HG03521 (cell line): ENCODE results near the gene DRAP1.
"Not testable (repeated sequence)": the region's sequence is repeated elsewhere in the genome, so short reads cannot be mapped to it uniquely, and the experiment has no call there.

ENCODE experiments used
- ATAC-seq: cut with Tn5 transposase; IDR thresholded peaks from one replicate; pipeline ENCODE4 v1.9.1; 2021; ENCODE audit warnings: mild to moderate bottlenecking, moderate library complexity; ENCODE audit not compliant: unreplicated experiment

Gene DRAP1

GRCh38 chr11:65886826-65887722 is 32.2 kb upstream of the DRAP1 start:
- no peak for ATAC-seq

GRCh38 chr11:65887723-65888162 is 31.5 kb upstream of the DRAP1 start:
- ATAC-seq = no peak

GRCh38 chr11:65888163-65888814 is 30.9 kb upstream of the DRAP1 start, which contains the start of gene FIBP:
TSS of gene FIBP (minus strand) at chr11:65888471. CDS start at chr11:65888418, 53 bp downstream.
- peak; percentile 51 for ATAC-seq

- ATAC-seq = peak; percentile 53
Observed at GRCh38 chr11:65890324-65891218, 28.7 kb upstream of the DRAP1 start, which contains the start of gene CCDC85B. TSS of gene CCDC85B (plus strand) at chr11:65890673. CDS start at chr11:65890784, 111 bp downstream.

GRCh38 chr11:65891219-65892136 is 27.7 kb upstream of the DRAP1 start:
- no peak for ATAC-seq

GRCh38 chr11:65892137-65892540 is 27.1 kb upstream of the DRAP1 start:
- ATAC-seq = not testable (repeated sequence)

GRCh38 chr11:65892661-65893317 is 26.4 kb upstream of the DRAP1 start:
- no peak for ATAC-seq

GRCh38 chr11:65894034-65894591 is 25.1 kb upstream of the DRAP1 start:
- no peak for ATAC-seq

- ATAC-seq = no peak
Observed at GRCh38 chr11:65895482-65895981, 23.7 kb upstream of the DRAP1 start.

GRCh38 chr11:65896034-65896999 is 22.9 kb upstream of the DRAP1 start:
- no peak for ATAC-seq

- ATAC-seq = no peak
Observed at GRCh38 chr11:65897020-65897471, 22.2 kb upstream of the DRAP1 start.

- no peak for ATAC-seq
Observed at GRCh38 chr11:65898656-65899355, 20.4 kb upstream of the DRAP1 start.

- ATAC-seq = no peak
Observed at GRCh38 chr11:65899356-65900124, 19.7 kb upstream of the DRAP1 start.

- ATAC-seq = peak; percentile 73
Observed at GRCh38 chr11:65900125-65900898, 18.9 kb upstream of the DRAP1 start, which contains the start of gene FOSL1. TSS of gene FOSL1 (minus strand) at chr11:65900388. CDS start at chr11:65900339, 49 bp downstream.

- ATAC-seq = no peak
Observed at GRCh38 chr11:65900899-65901180, 18.4 kb upstream of the DRAP1 start.
